K562 (cell line): ENCODE data around the gene PHLDB3. TPM values are rescaled to one million over a fixed set of nuclear protein-coding genes. Genes with fewer than 3 reads are reported as not detected.

Experiments
- BCOR ChIP-seq: fragments of 450-650 bp; IDR thresholded peaks from 2 replicates; pipeline ENCODE4 v1.6.1; 2016
- FOXM1 ChIP-seq, 2 experiments: fragments of 450-650 bp in 1 of 2; sonication (generic) in 1 of 2; formaldehyde crosslinking in 1 of 2; IDR thresholded peaks; 2 replicates each; pipeline versions ENCODE4 v1.6.1 to v1.9.0; 2017 to 2022; ENCODE audit warnings: low read depth in 2 of 2, mild to moderate bottlenecking in 2 of 2, missing genetic modification reagents in 1 of 2, moderate library complexity in 1 of 2
- FOXP1 ChIP-seq: sonication (generic); formaldehyde crosslinking; IDR thresholded peaks from 2 replicates; pipeline ENCODE4 v1.8.0; 2022; ENCODE audit warnings: mild to moderate bottlenecking, missing genetic modification reagents
- HNRNPL ChIP-seq: fragments of 200-400 bp; formaldehyde crosslinking; IDR thresholded peaks from 2 replicates; pipeline ENCODE4 v1.6.1; 2017; ENCODE audit warnings: low read depth, mild to moderate bottlenecking, low read length
- HNRNPLL ChIP-seq: fragments of 200-400 bp; formaldehyde crosslinking; IDR thresholded peaks from 2 replicates; pipeline ENCODE4 v1.6.1; 2017; ENCODE audit warnings: low read length, low read depth, mild to moderate bottlenecking; ENCODE audit not compliant: poor library complexity, severe bottlenecking
- KDM2B ChIP-seq: fragments of 250-450 bp; sonication (Bioruptor Pico); IDR thresholded peaks from 2 replicates; pipeline ENCODE4 v1.8.0; 2021; ENCODE audit warnings: mild to moderate bottlenecking, moderate library complexity
- KDM5B ChIP-seq: fragments of 200-600 bp; sonication (generic); IDR thresholded peaks from 2 replicates; pipeline ENCODE4 v1.6.1; 2012; ENCODE audit warnings: low read depth, mild to moderate bottlenecking, moderate library complexity, low read length, control low read depth, inconsistent platforms; ENCODE audit not compliant: insufficient replicate concordance
- NR4A1 ChIP-seq, 2 experiments: fragments of 250-450 bp in 1 of 2; fragments of 450-650 bp in 1 of 2; sonication (Bioruptor Pico) in 1 of 2; IDR thresholded peaks; 2 replicates each; pipeline versions ENCODE4 v1.4.0 to v1.6.1; 2016 to 2020; ENCODE audit warnings: mild to moderate bottlenecking in 2 of 2, missing compliant biosample characterization in 1 of 2, missing genetic modification characterization in 1 of 2, moderate library complexity in 1 of 2
- SMC3 ChIP-seq: conservative IDR thresholded peaks from 2 replicates; pipeline ENCODE4 v1.6.1; 2011; ENCODE audit warnings: low read depth, low read length, improper control_type of control experiment; ENCODE audit not compliant: insufficient read depth
- SNIP1 ChIP-seq: fragments of 450-650 bp; IDR thresholded peaks from 2 replicates; pipeline ENCODE4 v1.7.1; 2017; ENCODE audit warnings: low read depth, mild to moderate bottlenecking
- TAF1 ChIP-seq: IDR thresholded peaks from 2 replicates; pipeline ENCODE4 v1.6.1; 2011; ENCODE audit warnings: mild to moderate bottlenecking, low read length, moderate library complexity; ENCODE audit not compliant: insufficient read depth, control insufficient read depth, severe bottlenecking; ENCODE audit errors: extremely low read depth
- TBL1XR1 ChIP-seq, 2 experiments: IDR thresholded peaks; 2 replicates each; pipeline ENCODE4 v1.6.1; 2012; ENCODE audit warnings: improper control_type of control experiment in 2 of 2, low read length in 2 of 2, mild to moderate bottlenecking in 1 of 2
- WHSC1 ChIP-seq: IDR thresholded peaks from one replicate; pipeline ENCODE4 v1.6.1; 2012; ENCODE audit warnings: low read length, control low read depth, inconsistent platforms
- ZFP91 ChIP-seq: sonication (generic); formaldehyde crosslinking; IDR thresholded peaks from 2 replicates; pipeline ENCODE4 v1.8.0; 2022; ENCODE audit warnings: mild to moderate bottlenecking, missing genetic modification reagents
- ZFX ChIP-seq: sonication (generic); formaldehyde crosslinking; IDR thresholded peaks from 2 replicates; pipeline ENCODE4 v1.8.0; 2022; ENCODE audit warnings: mild to moderate bottlenecking, missing genetic modification reagents, moderate library complexity
- ZNF143 ChIP-seq: sonication (generic); formaldehyde crosslinking; IDR thresholded peaks from 2 replicates; pipeline ENCODE4 v1.9.0; 2022; ENCODE audit warnings: mild to moderate bottlenecking, missing genetic modification reagents
- ZNF197 ChIP-seq: fragments of 200-800 bp; sonication (Bioruptor generic); IDR thresholded peaks from 2 replicates; pipeline ENCODE4 v1.6.1; 2016; ENCODE audit warnings: low read depth, missing genetic modification characterization, missing compliant biosample characterization
- ZNF311 ChIP-seq: fragments of 250-450 bp; sonication (Bioruptor Pico); IDR thresholded peaks from 2 replicates; pipeline ENCODE4 v1.4.0; 2020; ENCODE audit warnings: mild to moderate bottlenecking, moderate library complexity
- ZNF347 ChIP-seq: fragments of 450-650 bp; formaldehyde crosslinking; IDR thresholded peaks from 2 replicates; pipeline ENCODE4 v1.4.0; 2020; ENCODE audit warnings: low read depth, mild to moderate bottlenecking, moderate library complexity
- polyA plus RNA-seq, 8 experiments: library from polyadenylated mRNA; depleted of rRNA in 4 of 8; stranded (reverse) in 5 of 8; unstranded in 3 of 8; fragments of >200 nt; fragmentation: Nextera tagmentation in 2 of 8; fragmentation: Illumina TruSeq in 1 of 8; extraction: Ambion mirVana in 2 of 8; extraction: Trizol in 1 of 8; gene quantifications; 2 replicates each; pipeline versions ENCODE4 v1.2.1 to v1.2.3, GENCODE V29; 2011 to 2014; ENCODE audit warnings: inconsistent platforms in 1 of 8, missing spikeins in 1 of 8
- total RNA-seq, 7 experiments: library from RNA; depleted of rRNA in 6 of 7; stranded (reverse); fragments of >200 nt in 6 of 7; fragmentation: Illumina TruSeq in 2 of 7; extraction: Trizol in 2 of 7; gene quantifications; 2 replicates each; pipeline versions ENCODE4 v1.2.1 to v1.2.3, GENCODE V29; 2011 to 2021; ENCODE audit warnings: low replicate concordance in 1 of 7
- TF ChIP-seq, protein P1 (sequence below), 2 experiments: fragments of 150-350 bp in 1 of 2; IDR thresholded peaks; 2 replicates each; pipeline ENCODE4 v1.6.1; 2012 to 2016; ENCODE audit warnings: low read depth in 2 of 2, low read length in 2 of 2, mild to moderate bottlenecking in 1 of 2, moderate library complexity in 1 of 2

The PHLDB3 gene
- total and polyA plus RNA-seq, 9 of the 15 experiments (the other 6 are each of a cell fraction or from before 2014, with no cell fraction given) = 0.04 to 23.5 (median 3.9) TPM

GRCh38 chr19:43526884-43527859, 22.6 kb upstream of the PHLDB3 start, which contains the start of gene ETHE1 (continued):
- peak; percentile 97 for TF ChIP-seq ZFP91
- TF ChIP-seq NR4A1 (CRISPR knock-in tag; IDR thresholded peaks at IDR 0.05) = 0 out of 2 replicates have a peak, but pooled peaks have one; percentile 41
- TF ChIP-seq NR4A1 (tag; IDR thresholded peaks at IDR 0.05) = no peak
- peak; percentile 96 for TF ChIP-seq SNIP1
- no peak for TF ChIP-seq ZNF143
- TF ChIP-seq ZNF311 = no peak
- TF ChIP-seq, protein P1, sequence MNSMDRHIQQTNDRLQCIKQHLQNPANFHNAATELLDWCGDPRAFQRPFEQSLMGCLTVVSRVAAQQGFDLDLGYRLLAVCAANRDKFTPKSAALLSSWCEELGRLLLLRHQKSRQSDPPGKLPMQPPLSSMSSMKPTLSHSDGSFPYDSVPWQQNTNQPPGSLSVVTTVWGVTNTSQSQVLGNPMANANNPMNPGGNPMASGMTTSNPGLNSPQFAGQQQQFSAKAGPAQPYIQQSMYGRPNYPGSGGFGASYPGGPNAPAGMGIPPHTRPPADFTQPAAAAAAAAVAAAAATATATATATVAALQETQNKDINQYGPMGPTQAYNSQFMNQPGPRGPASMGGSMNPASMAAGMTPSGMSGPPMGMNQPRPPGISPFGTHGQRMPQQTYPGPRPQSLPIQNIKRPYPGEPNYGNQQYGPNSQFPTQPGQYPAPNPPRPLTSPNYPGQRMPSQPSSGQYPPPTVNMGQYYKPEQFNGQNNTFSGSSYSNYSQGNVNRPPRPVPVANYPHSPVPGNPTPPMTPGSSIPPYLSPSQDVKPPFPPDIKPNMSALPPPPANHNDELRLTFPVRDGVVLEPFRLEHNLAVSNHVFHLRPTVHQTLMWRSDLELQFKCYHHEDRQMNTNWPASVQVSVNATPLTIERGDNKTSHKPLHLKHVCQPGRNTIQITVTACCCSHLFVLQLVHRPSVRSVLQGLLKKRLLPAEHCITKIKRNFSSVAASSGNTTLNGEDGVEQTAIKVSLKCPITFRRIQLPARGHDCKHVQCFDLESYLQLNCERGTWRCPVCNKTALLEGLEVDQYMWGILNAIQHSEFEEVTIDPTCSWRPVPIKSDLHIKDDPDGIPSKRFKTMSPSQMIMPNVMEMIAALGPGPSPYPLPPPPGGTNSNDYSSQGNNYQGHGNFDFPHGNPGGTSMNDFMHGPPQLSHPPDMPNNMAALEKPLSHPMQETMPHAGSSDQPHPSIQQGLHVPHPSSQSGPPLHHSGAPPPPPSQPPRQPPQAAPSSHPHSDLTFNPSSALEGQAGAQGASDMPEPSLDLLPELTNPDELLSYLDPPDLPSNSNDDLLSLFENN (IDR thresholded peaks at IDR 0.05; ENCODE audit: low read depth in 2 of 2, low read length in 2 of 2) = no peak
- no peak for TF ChIP-seq HNRNPL
- peak; percentile 86 for TF ChIP-seq KDM5B
- peak; percentile 67 for TF ChIP-seq HNRNPLL
- TF ChIP-seq FOXP1 (CRISPR knock-in tag) = peak; percentile 64; the same call in 1 of the 2 replicates
- TF ChIP-seq TBL1XR1 (IDR thresholded peaks at IDR 0.05; ENCODE audit: low read length in 2 of 2) = no peak
- no peak for TF ChIP-seq ZNF347
- TF ChIP-seq TAF1 = peak; percentile 54
- TF ChIP-seq FOXM1 (IDR thresholded peaks at IDR 0.05; ENCODE audit: low read depth) = peak; percentile 61; the same call in 1 of the 2 replicates
- no peak for TF ChIP-seq FOXM1 (CRISPR knock-in tag; IDR thresholded peaks at IDR 0.05; ENCODE audit: low read depth)
- no peak for TF ChIP-seq ZNF197 (CRISPR knock-in tag)
- TF ChIP-seq WHSC1 = no peak
- TF ChIP-seq ZFX = peak; percentile 80
- 0 out of 2 replicates have a peak, but pooled peaks have one; percentile 77 for TF ChIP-seq KDM2B
- TF ChIP-seq SMC3 = no peak
- TF ChIP-seq BCOR = peak; percentile 79; the same call in 1 of the 2 replicates
